NT2/D1 (cell line): Measurements from ENCODE around the gene NLK.

Experiments
- YY1 ChIP-seq: IDR thresholded peaks from 2 replicates; pipeline ENCODE4 v1.6.1; 2011; ENCODE audit not compliant: insufficient read length, insufficient read depth
- ZNF274 ChIP-seq: IDR thresholded peaks from 2 replicates; pipeline ENCODE4 v1.6.1; 2011; ENCODE audit warnings: mild to moderate bottlenecking, low read depth, low read length

GRCh38 chr17:28230011-28230410, 187.5 kb downstream of the NLK start:
- no peak for TF ChIP-seq ZNF274
- no peak for TF ChIP-seq YY1
